BE2C (cell line): ENCODE measurements around the gene TMEM255A.
A peak's percentile ranks its signal among the peaks of the same experiment; 100 is the strongest.

Experiments used
- DNase-seq: peaks from one replicate; pipeline ENCODE4 v3.0.0-alpha.2; 2020
- H3K27me3 ChIP-seq: fragments of 250-450 bp; sonication (Bioruptor Pico); 2 replicates; pipeline ENCODE4 v1.5.1; 2020; ENCODE audit warnings: mild to moderate bottlenecking
- H3K36me3 ChIP-seq: fragments of 250-450 bp; sonication (Bioruptor Pico); 2 replicates; pipeline ENCODE4 v1.5.1; 2020; ENCODE audit warnings: mild to moderate bottlenecking
- H3K4me1 ChIP-seq: fragments of 250-450 bp; sonication (Bioruptor Pico); 2 replicates; pipeline ENCODE4 v1.5.1; 2020
- H3K4me3 ChIP-seq: 2 replicates; pipeline ENCODE4 v1.5.1; 2011; ENCODE audit warnings: low read depth, low read length
- H3K9me3 ChIP-seq: fragments of 250-450 bp; sonication (Bioruptor Pico); 2 replicates; pipeline ENCODE4 v1.5.1; 2020
- TF ChIP-seq, protein P1 (sequence below): IDR thresholded peaks from 2 replicates; pipeline ENCODE4 v1.5.1; 2012; ENCODE audit warnings: mild to moderate bottlenecking, low read depth, low read length

TMEM255A gene

DNA sequence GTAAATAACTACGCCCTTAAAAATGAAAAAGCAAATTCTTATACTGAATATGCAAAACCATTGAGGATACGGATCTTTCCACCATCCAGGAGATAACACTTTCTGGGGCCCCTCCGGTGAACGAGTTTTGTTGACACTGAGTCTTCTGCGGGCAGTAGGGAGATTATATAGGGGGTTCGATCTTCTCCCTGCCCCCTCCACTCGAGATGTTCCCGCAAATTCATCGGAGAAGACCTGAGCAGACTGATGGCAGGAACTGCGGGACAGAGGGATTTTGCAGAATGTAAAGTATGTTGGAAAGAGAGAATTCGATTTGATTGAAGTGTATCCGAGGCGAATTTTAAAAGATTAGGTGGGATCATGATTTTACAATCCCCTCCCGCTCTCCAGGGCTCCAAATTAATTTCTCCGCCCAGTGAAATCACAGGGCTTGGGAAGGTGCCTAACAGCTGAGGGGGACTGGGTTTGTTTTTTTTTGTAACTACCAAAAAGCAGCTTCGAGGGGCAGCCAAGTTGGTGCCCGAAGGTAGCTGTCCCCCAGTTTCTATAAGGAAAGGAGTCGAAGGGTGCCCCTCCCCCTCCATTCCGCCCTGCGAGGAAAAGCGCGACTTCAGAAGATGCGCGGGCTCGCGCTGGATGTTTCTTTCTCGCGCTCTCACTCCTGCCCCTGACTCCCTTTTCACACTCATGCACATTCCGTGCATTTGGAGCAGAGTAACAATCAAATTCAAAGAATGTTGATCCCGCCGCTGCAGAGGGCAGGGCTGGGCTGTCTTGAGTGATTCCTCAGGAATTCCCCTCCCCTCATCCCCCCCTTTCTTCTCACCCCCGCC, 1.2 kb downstream of the TMEM255A start:
- DNase-seq, result no peak

DNA sequence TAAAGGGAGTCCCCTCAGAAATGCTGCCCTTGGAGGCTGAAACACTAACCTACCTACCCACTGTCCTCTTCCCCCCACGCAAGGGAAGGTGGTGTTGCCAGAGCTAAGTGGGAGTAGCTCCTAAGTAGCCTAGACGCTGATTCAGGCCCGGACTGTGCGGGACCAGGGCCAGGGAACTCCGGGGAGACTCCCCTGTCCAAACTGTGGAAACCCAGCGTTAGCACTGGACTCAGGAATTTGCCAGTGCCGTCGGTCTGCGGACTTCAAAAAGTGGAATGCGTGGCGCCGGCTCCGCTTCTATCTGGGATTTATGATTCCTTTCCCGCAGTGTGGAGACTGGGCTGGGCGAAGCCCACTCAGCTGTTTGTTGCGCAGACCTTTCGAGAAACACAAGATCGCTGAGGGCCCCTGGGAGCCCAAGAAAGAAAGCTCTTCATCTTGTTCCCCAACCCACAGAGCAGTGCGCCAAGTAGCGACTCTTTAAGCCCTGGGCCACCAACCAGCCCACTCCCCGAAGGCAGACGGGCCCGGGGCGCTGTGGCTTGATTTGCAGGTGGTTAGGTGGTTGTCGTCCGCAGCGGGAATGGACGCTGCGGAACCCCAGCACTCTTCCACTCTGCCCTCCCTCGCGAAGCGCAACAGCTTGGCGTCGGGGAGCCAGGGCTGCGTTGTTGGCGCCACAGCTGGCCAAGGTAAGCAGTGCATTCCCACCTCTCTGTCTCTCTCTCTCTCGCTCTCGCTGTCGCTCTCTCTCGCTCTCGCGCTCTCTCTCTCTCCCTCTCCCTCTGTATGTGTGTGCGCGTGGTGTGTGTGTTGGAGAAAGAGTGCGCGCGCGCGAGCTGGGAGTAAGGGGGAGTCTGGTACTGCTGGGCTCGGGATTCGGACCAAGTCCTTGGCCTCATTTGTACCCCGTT, 2.0 kb downstream of the TMEM255A start:
- Histone ChIP-seq H3K36me3 (no peaks in the 10 kb centered on the region), H3K4me3 (peak overlapping the region; percentile 46), H3K4me1 (no peaks in the 10 kb centered on the region), H3K9me3 (no peaks in the 10 kb centered on the region), H3K27me3 (peaks cover 16% of the 10 kb centered on the region)
- peak; percentile 59 for DNase-seq
- TF ChIP-seq, protein P1, sequence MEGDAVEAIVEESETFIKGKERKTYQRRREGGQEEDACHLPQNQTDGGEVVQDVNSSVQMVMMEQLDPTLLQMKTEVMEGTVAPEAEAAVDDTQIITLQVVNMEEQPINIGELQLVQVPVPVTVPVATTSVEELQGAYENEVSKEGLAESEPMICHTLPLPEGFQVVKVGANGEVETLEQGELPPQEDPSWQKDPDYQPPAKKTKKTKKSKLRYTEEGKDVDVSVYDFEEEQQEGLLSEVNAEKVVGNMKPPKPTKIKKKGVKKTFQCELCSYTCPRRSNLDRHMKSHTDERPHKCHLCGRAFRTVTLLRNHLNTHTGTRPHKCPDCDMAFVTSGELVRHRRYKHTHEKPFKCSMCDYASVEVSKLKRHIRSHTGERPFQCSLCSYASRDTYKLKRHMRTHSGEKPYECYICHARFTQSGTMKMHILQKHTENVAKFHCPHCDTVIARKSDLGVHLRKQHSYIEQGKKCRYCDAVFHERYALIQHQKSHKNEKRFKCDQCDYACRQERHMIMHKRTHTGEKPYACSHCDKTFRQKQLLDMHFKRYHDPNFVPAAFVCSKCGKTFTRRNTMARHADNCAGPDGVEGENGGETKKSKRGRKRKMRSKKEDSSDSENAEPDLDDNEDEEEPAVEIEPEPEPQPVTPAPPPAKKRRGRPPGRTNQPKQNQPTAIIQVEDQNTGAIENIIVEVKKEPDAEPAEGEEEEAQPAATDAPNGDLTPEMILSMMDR, result peak; percentile 50

More for the DNA sequence above, 1.2 kb downstream of the TMEM255A start:
- Histone ChIP-seq H3K36me3 (no peaks in the 10 kb centered on the region), H3K4me3 (peak overlapping the region; percentile 46), H3K27me3 (peaks cover 16% of the 10 kb centered on the region), H3K4me1 (no peaks in the 10 kb centered on the region), H3K9me3 (no peaks in the 10 kb centered on the region)
- TF ChIP-seq, protein P1, result no peak

DNA sequence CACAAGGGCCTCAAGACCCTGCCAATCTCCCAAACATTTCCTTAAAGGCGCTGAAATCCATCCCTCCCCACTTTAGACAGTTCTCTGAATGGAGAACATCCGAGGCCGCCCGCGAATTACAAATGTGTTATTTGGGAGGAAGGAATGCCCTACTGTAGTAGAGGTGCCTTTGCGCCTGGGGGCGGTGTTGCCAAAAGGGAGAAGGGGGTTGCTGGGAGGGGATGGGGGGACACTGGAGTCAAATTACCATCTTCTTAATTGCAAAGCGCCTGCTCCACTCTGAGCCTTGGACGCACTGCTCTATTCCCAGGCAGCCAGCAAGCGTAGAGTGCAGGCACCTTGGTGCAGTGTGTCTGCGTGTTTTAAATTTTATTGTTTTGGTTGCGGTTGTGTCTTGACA, 2.7 kb downstream of the TMEM255A start:
- DNase-seq, result no peak
- TF ChIP-seq, protein P1, result no peak
- no peaks in the 10 kb centered on the region for H3K4me1 ChIP-seq
- H3K36me3 ChIP-seq, result no peaks in the 10 kb centered on the region
- H3K9me3 ChIP-seq, result no peaks in the 10 kb centered on the region
- peaks cover 16% of the 10 kb centered on the region for H3K27me3 ChIP-seq
- H3K4me3 ChIP-seq, result no peak overlapping the region

DNA sequence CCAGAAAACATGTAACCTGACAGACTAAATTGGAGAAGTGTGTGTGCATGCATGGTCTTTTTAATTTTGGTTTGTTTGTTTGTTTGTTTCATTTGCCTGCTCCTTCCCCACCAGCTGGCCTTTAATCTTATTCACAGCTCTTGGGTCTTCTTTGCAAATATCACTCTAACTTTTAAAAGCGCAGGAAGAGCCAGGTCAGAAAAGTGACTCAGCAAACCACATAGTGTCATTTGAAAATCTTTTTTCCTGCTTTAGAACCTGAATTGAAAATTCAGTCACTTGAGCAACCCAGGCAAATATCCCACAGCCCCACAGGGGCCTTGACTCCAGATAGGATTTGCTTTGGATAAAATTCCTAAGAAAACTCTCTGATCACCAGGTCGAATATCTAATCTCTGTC, 4.6 kb downstream of the TMEM255A start:
- no peak for DNase-seq
- Histone ChIP-seq H3K27me3 (peaks cover 16% of the 10 kb centered on the region), H3K4me3 (no peak overlapping the region), H3K4me1 (no peaks in the 10 kb centered on the region), H3K36me3 (no peaks in the 10 kb centered on the region), H3K9me3 (no peaks in the 10 kb centered on the region)
- TF ChIP-seq, protein P1, result no peak

DNA sequence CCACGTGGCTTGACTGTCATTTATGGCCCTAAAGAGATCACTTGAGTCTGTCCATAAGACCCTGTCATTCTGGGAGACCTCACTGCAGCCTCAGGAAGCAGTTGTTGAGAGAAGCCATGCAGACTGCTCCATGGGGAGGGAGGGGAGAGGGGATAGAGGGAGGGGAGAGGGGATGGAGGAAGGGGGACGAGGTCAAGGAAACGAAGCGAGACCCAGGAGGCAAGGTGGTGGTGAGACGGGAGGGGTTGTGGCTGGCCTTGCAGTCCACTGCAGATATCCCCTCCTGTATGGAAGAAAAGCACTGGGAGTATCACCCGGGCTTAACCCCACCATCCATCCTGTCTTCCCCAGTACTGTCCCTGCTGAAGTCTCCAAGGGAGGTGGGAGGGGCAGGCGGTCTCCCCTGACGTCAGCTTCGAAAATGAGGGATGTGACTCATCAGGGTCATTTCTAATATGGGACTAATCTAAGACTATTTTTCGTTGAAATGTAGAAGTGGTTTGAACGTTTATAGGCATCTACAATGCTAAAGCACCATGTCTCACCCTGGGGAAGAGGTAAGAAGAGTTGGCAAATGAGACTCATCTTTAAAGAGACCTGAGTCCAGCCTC, 5.6 kb downstream of the TMEM255A start:
- peaks cover 10% of the 10 kb centered on the region for H3K27me3 ChIP-seq
- no peak overlapping the region for H3K4me3 ChIP-seq
- no peaks in the 10 kb centered on the region for H3K9me3 ChIP-seq
- H3K4me1 ChIP-seq, result no peaks in the 10 kb centered on the region
- TF ChIP-seq, protein P1, result no peak
- DNase-seq, result no peak
- H3K36me3 ChIP-seq, result no peaks in the 10 kb centered on the region
